Stimulated activated naive CD8-positive, alpha-beta T cell treated with anti-CD3 and anti-CD28 coated beads, Interleukin-15, Interleukin-2, amounts not matched to agents 100 U/mL and 50 U/mL, for 24 hours (primary cell): ENCODE data around the gene DENND5A.
"Not testable (repeated sequence)": the region's sequence is repeated elsewhere in the genome, so short reads cannot be mapped to it uniquely, and the experiment has no call there.

Experiments
- ATAC-seq: fragments of 150-1000 bp; cut with Tn5 transposase; one replicate; pipeline ENCODE4 v1.10.0; 2021
- DNase-seq: peaks from one replicate; pipeline ENCODE4 v3.0.0; 2021

DENND5A gene

GRCh38 chr11:9137293-9138132, 127.6 kb downstream of the DENND5A start:
- ATAC-seq (peak; percentile 77), DNase-seq (peak; percentile 73)

- ATAC-seq, result no peak
These were observed 128.4 kb downstream of the DENND5A start for GRCh38 chr11:9136741-9137140.

GRCh38 chr11:9133956-9134355, 131.2 kb downstream of the DENND5A start:
- no peak for DNase-seq
- ATAC-seq, result no peak

More at GRCh38 chr11:9136741-9137140, 128.4 kb downstream of the DENND5A start:
- DNase-seq, result no peak

GRCh38 chr11:9132203-9132878, 132.8 kb downstream of the DENND5A start:
- ATAC-seq, result no peak
- no peak for DNase-seq

- DNase-seq (no peak), ATAC-seq (no peak)
These were observed 134.9 kb downstream of the DENND5A start for GRCh38 chr11:9130297-9130696.

GRCh38 chr11:9126636-9127035, 138.5 kb downstream of the DENND5A start:
- ATAC-seq, result no peak
- DNase-seq, result no peak

- no peak for ATAC-seq
- DNase-seq, result no peak
These were observed 139.8 kb downstream of the DENND5A start for GRCh38 chr11:9125185-9125886.

GRCh38 chr11:9123595-9124304, 141.4 kb downstream of the DENND5A start:
- ATAC-seq, result no peak
- DNase-seq, result no peak

GRCh38 chr11:9121469-9121796, 143.7 kb downstream of the DENND5A start:
- ATAC-seq (no peak), DNase-seq (no peak)

GRCh38 chr11:9120664-9121468, 144.3 kb downstream of the DENND5A start:
- no peak for ATAC-seq

GRCh38 chr11:9118277-9118676, 146.9 kb downstream of the DENND5A start:
- ATAC-seq (no peak), DNase-seq (no peak)

More at GRCh38 chr11:9120664-9121468, 144.3 kb downstream of the DENND5A start:
- DNase-seq, result no peak

GRCh38 chr11:9112075-9112474, 153.1 kb downstream of the DENND5A start:
- DNase-seq, result no peak
- ATAC-seq, result no peak

- DNase-seq, result no peak
These were observed 155.1 kb downstream of the DENND5A start for GRCh38 chr11:9109858-9110731.

GRCh38 chr11:9104580-9104979, 160.6 kb downstream of the DENND5A start:
- DNase-seq, result no peak
- no peak for ATAC-seq

More at GRCh38 chr11:9109858-9110731, 155.1 kb downstream of the DENND5A start:
- no peak for ATAC-seq

- DNase-seq (no peak), ATAC-seq (no peak)
These were observed 161.4 kb downstream of the DENND5A start for GRCh38 chr11:9103542-9104276.

- ATAC-seq (no peak), DNase-seq (no peak)
These were observed 165.5 kb downstream of the DENND5A start for GRCh38 chr11:9099617-9100016.

GRCh38 chr11:9098455-9098854, 166.7 kb downstream of the DENND5A start:
- not testable (repeated sequence) for DNase-seq, ATAC-seq

- not testable (repeated sequence) for ATAC-seq, DNase-seq
These were observed 167.8 kb downstream of the DENND5A start for GRCh38 chr11:9097186-9097943.

GRCh38 chr11:9096427-9096826, 168.7 kb downstream of the DENND5A start:
- DNase-seq, result no peak
- no peak for ATAC-seq
